OCI-LY1 (cell line): ENCODE data around the gene TERT.

Source experiments
- EZH2 ChIP-seq: fragments of 200-600 bp; sonication (generic), shearing (Covaris generic); IDR thresholded peaks from 2 replicates; pipeline ENCODE4 v1.8.0; 2017; ENCODE audit warnings: borderline replicate concordance, mixed run types, mild to moderate bottlenecking, antibody characterized with exemption, low read length, moderate library complexity, mixed read lengths
- TF ChIP-seq, protein P1 (sequence below): fragments of 200-600 bp; sonication (generic), shearing (Covaris generic); IDR thresholded peaks from 2 replicates; pipeline ENCODE4 v1.5.1; 2017; ENCODE audit warnings: mild to moderate bottlenecking, antibody characterized with exemption, low read length, moderate library complexity, mixed read lengths

DNA sequence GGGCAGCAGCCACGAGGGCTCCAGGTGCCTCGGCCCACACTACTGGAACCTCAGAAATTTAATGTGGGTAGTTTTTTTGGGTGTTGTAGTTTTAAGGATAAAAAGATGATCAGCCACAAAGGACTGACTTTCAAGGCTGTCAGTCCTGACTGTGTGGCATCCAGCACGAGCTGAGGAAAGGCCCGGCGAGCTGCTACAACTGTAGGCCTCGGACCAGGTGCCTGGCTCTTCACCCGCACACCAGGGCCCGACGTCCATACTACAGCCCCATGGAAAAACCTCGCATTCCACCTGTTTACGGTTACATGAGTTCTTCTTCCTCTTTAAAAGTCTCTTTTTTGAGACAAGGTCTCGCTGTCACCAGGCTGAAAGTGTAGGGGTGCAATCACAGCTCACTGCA is 47.4 kb upstream of the TERT start:
- TF ChIP-seq, protein P1, sequence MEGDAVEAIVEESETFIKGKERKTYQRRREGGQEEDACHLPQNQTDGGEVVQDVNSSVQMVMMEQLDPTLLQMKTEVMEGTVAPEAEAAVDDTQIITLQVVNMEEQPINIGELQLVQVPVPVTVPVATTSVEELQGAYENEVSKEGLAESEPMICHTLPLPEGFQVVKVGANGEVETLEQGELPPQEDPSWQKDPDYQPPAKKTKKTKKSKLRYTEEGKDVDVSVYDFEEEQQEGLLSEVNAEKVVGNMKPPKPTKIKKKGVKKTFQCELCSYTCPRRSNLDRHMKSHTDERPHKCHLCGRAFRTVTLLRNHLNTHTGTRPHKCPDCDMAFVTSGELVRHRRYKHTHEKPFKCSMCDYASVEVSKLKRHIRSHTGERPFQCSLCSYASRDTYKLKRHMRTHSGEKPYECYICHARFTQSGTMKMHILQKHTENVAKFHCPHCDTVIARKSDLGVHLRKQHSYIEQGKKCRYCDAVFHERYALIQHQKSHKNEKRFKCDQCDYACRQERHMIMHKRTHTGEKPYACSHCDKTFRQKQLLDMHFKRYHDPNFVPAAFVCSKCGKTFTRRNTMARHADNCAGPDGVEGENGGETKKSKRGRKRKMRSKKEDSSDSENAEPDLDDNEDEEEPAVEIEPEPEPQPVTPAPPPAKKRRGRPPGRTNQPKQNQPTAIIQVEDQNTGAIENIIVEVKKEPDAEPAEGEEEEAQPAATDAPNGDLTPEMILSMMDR = no peak
- no peak for TF ChIP-seq EZH2
